ENCODE results near the gene GPR108.

DNA sequence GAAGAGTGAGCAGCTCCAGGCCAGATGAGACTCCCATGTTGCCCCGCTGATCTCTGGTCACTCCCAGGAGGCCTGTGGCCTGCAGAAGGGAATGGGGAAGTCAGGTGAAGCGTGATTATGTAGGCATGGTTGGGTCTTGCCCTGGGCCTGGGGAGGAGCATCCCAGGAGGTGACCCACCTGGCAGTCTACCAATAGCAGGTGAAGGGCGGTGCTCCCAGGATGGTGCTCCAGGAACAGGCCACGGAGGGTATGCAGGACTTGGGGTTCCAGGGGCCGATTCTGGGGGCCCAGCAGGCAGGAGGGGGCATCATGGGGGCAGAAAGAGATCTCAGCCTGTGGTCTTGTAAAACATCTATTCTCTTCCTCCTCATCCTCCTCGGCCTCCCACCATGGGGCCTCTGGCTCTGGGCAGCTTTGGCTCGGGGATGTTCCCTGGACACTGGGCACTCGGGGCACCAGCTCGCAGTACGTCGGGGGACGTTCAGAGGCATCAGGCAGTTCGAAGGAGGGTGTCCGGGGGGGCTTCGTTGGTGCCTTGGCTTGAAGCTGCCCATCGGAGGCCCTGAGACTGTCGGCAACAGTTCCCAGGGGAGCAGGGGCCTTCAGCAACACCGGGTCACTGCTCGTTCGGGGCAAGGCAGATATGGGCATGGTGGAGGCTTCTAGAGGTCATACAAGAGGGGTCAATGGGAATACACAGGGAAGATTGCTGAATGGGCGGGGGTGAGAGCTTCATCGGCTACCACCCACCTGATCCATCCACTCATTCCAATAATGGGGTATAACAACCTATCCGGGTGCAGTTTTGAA, 17.5 kb upstream of the GPR108 start:
- TF ChIP-seq, protein P1, sequence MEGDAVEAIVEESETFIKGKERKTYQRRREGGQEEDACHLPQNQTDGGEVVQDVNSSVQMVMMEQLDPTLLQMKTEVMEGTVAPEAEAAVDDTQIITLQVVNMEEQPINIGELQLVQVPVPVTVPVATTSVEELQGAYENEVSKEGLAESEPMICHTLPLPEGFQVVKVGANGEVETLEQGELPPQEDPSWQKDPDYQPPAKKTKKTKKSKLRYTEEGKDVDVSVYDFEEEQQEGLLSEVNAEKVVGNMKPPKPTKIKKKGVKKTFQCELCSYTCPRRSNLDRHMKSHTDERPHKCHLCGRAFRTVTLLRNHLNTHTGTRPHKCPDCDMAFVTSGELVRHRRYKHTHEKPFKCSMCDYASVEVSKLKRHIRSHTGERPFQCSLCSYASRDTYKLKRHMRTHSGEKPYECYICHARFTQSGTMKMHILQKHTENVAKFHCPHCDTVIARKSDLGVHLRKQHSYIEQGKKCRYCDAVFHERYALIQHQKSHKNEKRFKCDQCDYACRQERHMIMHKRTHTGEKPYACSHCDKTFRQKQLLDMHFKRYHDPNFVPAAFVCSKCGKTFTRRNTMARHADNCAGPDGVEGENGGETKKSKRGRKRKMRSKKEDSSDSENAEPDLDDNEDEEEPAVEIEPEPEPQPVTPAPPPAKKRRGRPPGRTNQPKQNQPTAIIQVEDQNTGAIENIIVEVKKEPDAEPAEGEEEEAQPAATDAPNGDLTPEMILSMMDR (IDR thresholded peaks at IDR 0.05): no peak
- TF ChIP-seq POLR2A (IDR thresholded peaks at IDR 0.05): no peak

Measured in thyroid gland (tissue), 4 donors.